HG02798 (cell line): Measurements from ENCODE around the gene DNAJC5G.
"Not testable (repeated sequence)": the region's sequence is repeated elsewhere in the genome, so short reads cannot be mapped to it uniquely, and the experiment has no call there.

Source experiments
- ATAC-seq: cut with Tn5 transposase; IDR thresholded peaks from one replicate; pipeline ENCODE4 v1.9.1; 2021; ENCODE audit warnings: mild to moderate bottlenecking; ENCODE audit not compliant: unreplicated experiment, poor library complexity

DNAJC5G gene

GRCh38 chr2:27250652-27251379 is 24.4 kb upstream of the DNAJC5G start:
- no peak for ATAC-seq

- no peak for ATAC-seq
Measured at GRCh38 chr2:27251766-27252165, 23.5 kb upstream of the DNAJC5G start.

- no peak for ATAC-seq
Measured at GRCh38 chr2:27255187-27255586, 20.0 kb upstream of the DNAJC5G start.

- ATAC-seq: no peak
Measured at GRCh38 chr2:27255660-27256059, 19.6 kb upstream of the DNAJC5G start.

GRCh38 chr2:27256855-27257454 is 18.3 kb upstream of the DNAJC5G start:
- no peak for ATAC-seq

- ATAC-seq: no peak
Measured at GRCh38 chr2:27258051-27258450, 17.2 kb upstream of the DNAJC5G start.

GRCh38 chr2:27261241-27261925 is 13.8 kb upstream of the DNAJC5G start:
- ATAC-seq: no peak

GRCh38 chr2:27261926-27262298 is 13.3 kb upstream of the DNAJC5G start:
- no peak for ATAC-seq

GRCh38 chr2:27262379-27263286 is 12.6 kb upstream of the DNAJC5G start, which contains the start of gene SLC30A3:
Gene SLC30A3 (minus strand): TSS chr2:27263047. CDS start chr2:27262906, 141 bp downstream.
- peak; percentile 57 for ATAC-seq

GRCh38 chr2:27263287-27264252 is 11.7 kb upstream of the DNAJC5G start:
- ATAC-seq: no peak

- ATAC-seq: no peak
Measured at GRCh38 chr2:27264253-27264752, 10.9 kb upstream of the DNAJC5G start.

GRCh38 chr2:27264753-27265535 is 10.3 kb upstream of the DNAJC5G start:
- peak; percentile 44 for ATAC-seq

- ATAC-seq: no peak
Measured at GRCh38 chr2:27265536-27265870, 9.7 kb upstream of the DNAJC5G start.

GRCh38 chr2:27268296-27268695 is 6.9 kb upstream of the DNAJC5G start:
- ATAC-seq: not testable (repeated sequence)

GRCh38 chr2:27270131-27270530 is 5.1 kb upstream of the DNAJC5G start:
- ATAC-seq: no peak

- ATAC-seq: no peak
Measured at GRCh38 chr2:27270670-27271069, 4.6 kb upstream of the DNAJC5G start.

GRCh38 chr2:27271631-27272340 is 3.4 kb upstream of the DNAJC5G start:
- no peak for ATAC-seq
